H1 (cell line): ENCODE results near the gene SMAD7. TPM values are rescaled to one million over a fixed set of nuclear protein-coding genes. Genes with fewer than 3 reads are reported as not detected.

ENCODE experiments used
- CTCF ChIA-PET: fragments of 300-600 bp; sonication (Branson Sonifier 250); formaldehyde crosslinking; loops from one replicate; lab custom pipeline; 2021; ENCODE audit not compliant: partially characterized antibody; lab: Charles Lee
- POLR2A ChIA-PET: fragments of 300-600 bp; sonication (Branson Sonifier 250); formaldehyde crosslinking; loops from one replicate; lab custom pipeline; 2021; ENCODE audit warnings: inconsistent platforms; ENCODE audit not compliant: partially characterized antibody; lab: Charles Lee
- DNase-seq, 2 experiments: peaks; one replicate each; pipeline versions ENCODE4 v3.0.0 to v3.0.0-alpha.2; 2010 to 2022; ENCODE audit warnings: low spot score in 2 of 2, low read depth in 1 of 2, mixed read lengths in 1 of 2
- FAIRE-seq: peaks from 2 replicates; lab custom pipeline; 2011; peaks lifted over from hg19 to GRCh38; lab: Jason Lieb, UNC
- H2AFZ ChIP-seq: 2 replicates; pipeline ENCODE4 v1.8.1; 2012; ENCODE audit warnings: low read length, inconsistent platforms
- H2AK5ac ChIP-seq: 2 replicates; pipeline ENCODE4 v1.6.1; 2013; ENCODE audit warnings: low read depth, low read length
- H2BK120ac ChIP-seq: replicated peaks from 2 replicates; pipeline ENCODE3; 2013; ENCODE audit warnings: low read depth, low read length, inconsistent platforms
- H2BK12ac ChIP-seq: 2 replicates; pipeline ENCODE4 v1.6.1; 2013; ENCODE audit warnings: low read depth, low read length
- H2BK15ac ChIP-seq: 2 replicates; pipeline ENCODE4 v1.6.1; 2013; ENCODE audit warnings: low read length
- H2BK20ac ChIP-seq: 2 replicates; pipeline ENCODE4 v1.6.1; 2013; ENCODE audit warnings: low read length
- H2BK5ac ChIP-seq: 2 replicates; pipeline ENCODE4 v1.6.1; 2013; ENCODE audit warnings: low read depth, low read length
- H3K14ac ChIP-seq: 2 replicates; pipeline ENCODE4 v1.6.1; 2013; ENCODE audit warnings: inconsistent platforms; ENCODE audit not compliant: insufficient read length
- H3K18ac ChIP-seq: 2 replicates; pipeline ENCODE4 v1.6.1; 2013; ENCODE audit warnings: low read length; ENCODE audit errors: extremely low read depth
- H3K23ac ChIP-seq: 2 replicates; pipeline ENCODE4 v1.6.1; 2013; ENCODE audit warnings: inconsistent platforms; ENCODE audit not compliant: insufficient read length
- H3K23me2 ChIP-seq: 2 replicates; pipeline ENCODE4 v1.6.1; 2013; ENCODE audit warnings: low read depth, low read length
- H3K27ac ChIP-seq: 2 replicates; pipeline ENCODE4 v1.6.1; 2011; ENCODE audit warnings: low read depth, low read length, inconsistent platforms
- H3K27me3 ChIP-seq, 4 experiments: replicated peaks in 1 of 4; 1 replicate in 1 of 4; 2 replicates in 3 of 4; pipeline versions ENCODE4 v1.6.1 to v1.8.1; 2011 to 2013; ENCODE audit warnings: low read length in 3 of 4, mild to moderate bottlenecking in 3 of 4, inconsistent platforms in 2 of 4, mixed read lengths in 2 of 4, moderate library complexity in 1 of 4; ENCODE audit not compliant: control insufficient read depth in 3 of 4, insufficient read depth in 3 of 4; ENCODE audit errors: extremely low read depth in 1 of 4
- H3K36me3 ChIP-seq, 4 experiments: 2 replicates each; pipeline versions ENCODE4 v1.6.1 to v1.8.1; 2011 to 2013; ENCODE audit warnings: mild to moderate bottlenecking in 4 of 4, low read length in 3 of 4, moderate library complexity in 2 of 4, control low read depth in 1 of 4, inconsistent platforms in 1 of 4; ENCODE audit not compliant: insufficient read depth in 4 of 4, control insufficient read depth in 2 of 4
- H3K4ac ChIP-seq: replicated peaks from 2 replicates; pipeline ENCODE3; 2013; ENCODE audit warnings: low read length, low read depth, mixed read lengths, inconsistent platforms; ENCODE audit not compliant: insufficient read length
- H3K4me1 ChIP-seq, 4 experiments: replicated peaks in 1 of 4; 1 replicate in 1 of 4; 2 replicates in 3 of 4; pipeline versions ENCODE4 v1.6.1 to v1.8.1; 2011 to 2013; ENCODE audit warnings: low read length in 3 of 4, inconsistent platforms in 2 of 4, mixed read lengths in 1 of 4; ENCODE audit not compliant: insufficient read depth in 4 of 4, control insufficient read depth in 3 of 4
- H3K4me2 ChIP-seq, 2 experiments: 2 replicates each; pipeline versions ENCODE4 v1.6.1 to v1.8.1; 2011 to 2013; ENCODE audit warnings: low read depth in 2 of 2, low read length in 2 of 2, control low read depth in 1 of 2, inconsistent platforms in 1 of 2, mild to moderate bottlenecking in 1 of 2; ENCODE audit not compliant: insufficient read depth in 1 of 2
- H3K4me3 ChIP-seq, 4 experiments: fragments of 200-600, 300-600 bp in 1 of 4; sonication (generic), shearing (Covaris generic), sonication (Bioruptor Twin) in 1 of 4; 2 replicates each; pipeline versions ENCODE4 v1.5.1 to v1.8.1; 2011 to 2016; ENCODE audit warnings: low read length in 4 of 4, low read depth in 3 of 4, control low read depth in 2 of 4, inconsistent platforms in 2 of 4, mild to moderate bottlenecking in 2 of 4, mixed read lengths in 1 of 4, moderate library complexity in 1 of 4; ENCODE audit not compliant: insufficient read depth in 2 of 4; ENCODE audit errors: extremely low read depth in 1 of 4
- H3K56ac ChIP-seq: replicated peaks from 2 replicates; pipeline ENCODE3; 2013; ENCODE audit warnings: low read depth, mild to moderate bottlenecking, mixed read lengths, low read length, inconsistent platforms; ENCODE audit not compliant: insufficient read length
- H3K79me1 ChIP-seq: 2 replicates; pipeline ENCODE4 v1.6.1; 2013; ENCODE audit warnings: low read depth, low read length, control low read depth
- H3K79me2 ChIP-seq, 2 experiments: 2 replicates each; pipeline versions ENCODE4 v1.6.1 to v1.8.1; 2012 to 2013; ENCODE audit warnings: low read length in 2 of 2, mild to moderate bottlenecking in 2 of 2, inconsistent platforms in 1 of 2; ENCODE audit not compliant: insufficient read depth in 2 of 2, control insufficient read depth in 1 of 2
- H3K9ac ChIP-seq, 4 experiments: replicated peaks in 1 of 4; 1 replicate in 1 of 4; 2 replicates in 3 of 4; pipeline versions ENCODE4 v1.6.1 to v1.8.1; 2011 to 2013; ENCODE audit warnings: low read depth in 3 of 4, low read length in 3 of 4, control low read depth in 2 of 4, mild to moderate bottlenecking in 2 of 4, moderate library complexity in 2 of 4, inconsistent platforms in 1 of 4; ENCODE audit errors: extremely low read depth in 1 of 4
- H3K9me3 ChIP-seq, 2 experiments: 2 replicates each; pipeline versions ENCODE4 v1.6.1 to v1.8.1; 2012 to 2013; ENCODE audit warnings: mild to moderate bottlenecking in 2 of 2, moderate library complexity in 2 of 2, control low read depth in 1 of 2, inconsistent platforms in 1 of 2, low read depth in 1 of 2, low read length in 1 of 2, mixed read lengths in 1 of 2; ENCODE audit not compliant: insufficient read depth in 2 of 2
- H4K20me1 ChIP-seq, 2 experiments: replicated peaks in 1 of 2; 2 replicates each; pipeline versions ENCODE3 to v1.8.1; 2011 to 2013; ENCODE audit warnings: inconsistent platforms in 2 of 2, low read length in 2 of 2, mild to moderate bottlenecking in 1 of 2; ENCODE audit not compliant: insufficient read depth in 2 of 2, control insufficient read depth in 1 of 2
- H4K5ac ChIP-seq: 2 replicates; pipeline ENCODE4 v1.6.1; 2013; ENCODE audit warnings: low read length, low read depth, mixed read lengths, inconsistent platforms; ENCODE audit not compliant: insufficient read length
- H4K8ac ChIP-seq: 2 replicates; pipeline ENCODE4 v1.8.0; 2013; ENCODE audit warnings: mild to moderate bottlenecking, moderate library complexity, low read length, inconsistent platforms; ENCODE audit not compliant: insufficient read depth; ENCODE audit errors: extremely low read depth
- H4K91ac ChIP-seq: replicated peaks from 2 replicates; pipeline ENCODE3; 2013; ENCODE audit warnings: low read length, mixed read lengths, inconsistent platforms; ENCODE audit not compliant: insufficient read length
- CBX5 ChIP-seq: fragments of 300-800, 300-1000 bp; sonication (generic); IDR thresholded peaks from 2 replicates; pipeline ENCODE4 v1.7.1; 2016; ENCODE audit warnings: antibody characterized with exemption, low read length, low read depth
- CBX8 ChIP-seq: fragments of 300-800, 300-1000 bp; sonication (generic); IDR thresholded peaks from 2 replicates; pipeline ENCODE4 v1.7.1; 2016; ENCODE audit warnings: low read depth, low read length, borderline replicate concordance
- CHD2 ChIP-seq: IDR thresholded peaks from 2 replicates; pipeline ENCODE4 v1.6.1; 2012; ENCODE audit warnings: low read length, improper control_type of control experiment
- EZH2 ChIP-seq: fragments of 200-600 bp; sonication (generic); IDR thresholded peaks from 2 replicates; pipeline ENCODE4 v1.7.1; 2012; ENCODE audit warnings: low read depth, mild to moderate bottlenecking, moderate library complexity, low read length, inconsistent platforms; ENCODE audit not compliant: severe bottlenecking
- SAP30 ChIP-seq: fragments of 300-600 bp; sonication (generic); IDR thresholded peaks from 2 replicates; pipeline ENCODE4 v1.7.1; 2012; ENCODE audit warnings: low read length, moderate library complexity, mild to moderate bottlenecking, inconsistent platforms; ENCODE audit not compliant: insufficient read depth, insufficient replicate concordance
- SIN3A ChIP-seq, 2 experiments: IDR thresholded peaks in 1 of 2; conservative IDR thresholded peaks in 1 of 2; 2 replicates each; pipeline ENCODE4 v1.6.1; 2011 to 2012; ENCODE audit warnings: low read length in 2 of 2, improper control_type of control experiment in 1 of 2, low read depth in 1 of 2, mild to moderate bottlenecking in 1 of 2
- SP1 ChIP-seq: IDR thresholded peaks from 2 replicates; pipeline ENCODE4 v1.6.1; 2011; ENCODE audit warnings: low read depth, low read length
- SUZ12 ChIP-seq: fragments of 200-600 bp; sonication (generic); IDR thresholded peaks from 2 replicates; pipeline ENCODE4 v1.6.1; 2012; ENCODE audit warnings: mild to moderate bottlenecking, inconsistent platforms, low read length, moderate library complexity, mixed read lengths
- TBP ChIP-seq: IDR thresholded peaks from 2 replicates; pipeline ENCODE4 v1.6.1; 2011; ENCODE audit warnings: low read depth, low read length, improper control_type of control experiment
- TCF12 ChIP-seq: IDR thresholded peaks from 2 replicates; pipeline ENCODE4 v1.6.1; 2011; ENCODE audit warnings: low read depth, mild to moderate bottlenecking, low read length
- WGBS, 2 experiments: shearing (Covaris generic) in 1 of 2; methylation state at CpG; one replicate each; pipeline versions ENCODE4 v1.1.6 to v1.1.7; 2013 to 2015; ENCODE audit warnings: low lambda C conversion rate in 2 of 2, mixed read lengths in 2 of 2, inconsistent platforms in 1 of 2, low coverage in 1 of 2, missing lambda C conversion rate in 1 of 2; ENCODE audit not compliant: insufficient replicate concordance in 2 of 2, insufficient coverage in 1 of 2, insufficient read length in 1 of 2; ENCODE audit errors: extremely low coverage in 1 of 2, missing lambda C conversion rate in 1 of 2; 5-methylcytosine and 5-hydroxymethylcytosine counted together
- polyA plus RNA-seq, 7 experiments: library from polyadenylated mRNA; depleted of rRNA in 3 of 7; stranded (reverse) in 5 of 7; unstranded in 2 of 7; fragments of >200 nt in 5 of 7; fragments of 200-250 nt in 2 of 7; gene quantifications; 1 replicate in 5 of 7; 2 replicates in 1 of 7; 4 replicates in 1 of 7; pipeline versions ENCODE4 v1.2.1 to v1.2.3, GENCODE V29; 2011 to 2013; ENCODE audit warnings: missing spikeins in 2 of 7, mixed read lengths in 2 of 7
- total RNA-seq: library from RNA; stranded (reverse); fragmentation: NEBNext Ultra II Directional; extraction: Animal tissue kit (Norgen Biotek cat#: 25700); gene quantifications from 2 replicates; pipeline ENCODE4 v1.2.1, GENCODE V29; 2021
- TF ChIP-seq, protein P1 (sequence below): IDR thresholded peaks from 2 replicates; pipeline ENCODE4 v1.6.1; 2011; ENCODE audit warnings: low read length, improper control_type of control experiment

SMAD7 gene
- total and polyA plus RNA-seq, 2 of the 8 experiments (the other 6 are each of a cell fraction or from before 2014, with no cell fraction given), result 6.5 to 15.5 TPM

GRCh38 chr18:48932462-48932818, 18.3 kb downstream of the SMAD7 start:
- no peak overlapping the region for H3K4ac ChIP-seq
- H3K79me1 ChIP-seq, result peaks cover 13% of the 10 kb centered on the region
- H3K9ac ChIP-seq, result no peak overlapping the region
- ChIA-PET POLR2A (interaction anchor here (0.9 to 1.6 kb wide), 5 partner anchors 8 to 41 kb away, joined by 3 to 5 read pairs (median 3); no protein-coding TSS in a partner anchor), CTCF (interaction anchor here (1.1 to 2.2 kb wide), 4 partner anchors 12 to 306 kb away, joined by 3 to 7 read pairs (median 4); no protein-coding TSS in a partner anchor)
- H3K79me2 ChIP-seq, result peaks cover 9 to 96% of the 10 kb centered on the region in 2 experiments; a peak in 3 of 4 replicates
- no peak overlapping the region for H2AFZ ChIP-seq
- no peaks in the 10 kb centered on the region for H3K9me3 ChIP-seq
- H2BK20ac ChIP-seq, result no peak overlapping the region
- no peak overlapping the region for H2AK5ac ChIP-seq
- no peak overlapping the region for H3K23ac ChIP-seq
- H4K20me1 ChIP-seq, result peaks cover 0 to 4% of the 10 kb centered on the region in 2 experiments
- no peak for FAIRE-seq
- H3K27ac ChIP-seq, result no peak overlapping the region
- no peak overlapping the region for H2BK5ac ChIP-seq
- 64% methylated on average over 7 of the region's 7 CpGs; no CpG with 5 or more reads in 1 of the 2 experiments for WGBS, 2 experiments
- 0 out of 4 replicates have a peak overlapping the region, but pooled peaks of 1 of the 2 experiments have one; percentile 0 for H3K4me2 ChIP-seq
- H3K14ac ChIP-seq, result no peak overlapping the region
- no peak overlapping the region for H2BK12ac ChIP-seq
- H4K5ac ChIP-seq, result no peak overlapping the region
- peaks cover 22 to 61% (median 41%) of the 10 kb centered on the region in 4 experiments for H3K4me1 ChIP-seq
- H2BK15ac ChIP-seq, result no peak overlapping the region
- H3K18ac ChIP-seq, result no peak overlapping the region
- H3K27me3 ChIP-seq, result no peaks in the 10 kb centered on the region
- TF ChIP-seq, protein P1, sequence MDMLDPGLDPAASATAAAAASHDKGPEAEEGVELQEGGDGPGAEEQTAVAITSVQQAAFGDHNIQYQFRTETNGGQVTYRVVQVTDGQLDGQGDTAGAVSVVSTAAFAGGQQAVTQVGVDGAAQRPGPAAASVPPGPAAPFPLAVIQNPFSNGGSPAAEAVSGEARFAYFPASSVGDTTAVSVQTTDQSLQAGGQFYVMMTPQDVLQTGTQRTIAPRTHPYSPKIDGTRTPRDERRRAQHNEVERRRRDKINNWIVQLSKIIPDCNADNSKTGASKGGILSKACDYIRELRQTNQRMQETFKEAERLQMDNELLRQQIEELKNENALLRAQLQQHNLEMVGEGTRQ, result no peak
- TF ChIP-seq TCF12 (no peak), CHD2 (no peak), SIN3A (conservative IDR thresholded peaks at IDR 0.05 in 1 of 2, IDR thresholded peaks at IDR 0.05 in 1 of 2; ENCODE audit: low read depth in 1 of 2, low read length in 2 of 2) (no peak), CBX5 (no peak), SP1 (no peak), EZH2 (no peak), SUZ12 (no peak), TBP (no peak), CBX8 (no peak), SAP30 (no peak)
- no peak overlapping the region for H4K91ac ChIP-seq
- no peak overlapping the region for H4K8ac ChIP-seq
- no peak overlapping the region for H2BK120ac ChIP-seq
- H3K36me3 ChIP-seq, result no peaks in the 10 kb centered on the region
- H3K56ac ChIP-seq, result no peak overlapping the region
- DNase-seq, result no peak
- H3K23me2 ChIP-seq, result no peaks in the 10 kb centered on the region
- H3K4me3 ChIP-seq, result no peak overlapping the region
